Common myeloid progenitor, CD34-positive (primary cell): ENCODE results near the gene CDK19.

Experiments
- CTCF ChIA-PET: fragments of 350-600 bp; sonication (Branson Sonifier 250); formaldehyde crosslinking; loops from one replicate; lab custom pipeline; 2021; ENCODE audit warnings: antibody characterized with exemption; lab: Charles Lee
- POLR2A ChIA-PET: fragments of 350-600 bp; sonication (Branson Sonifier 250); formaldehyde crosslinking; loops from one replicate; lab custom pipeline; 2021; ENCODE audit warnings: antibody characterized with exemption; lab: Charles Lee
- DNase-seq, 3 donors: peaks; one replicate each; pipeline versions ENCODE4 v3.0.0 to v3.0.0-alpha.2; 2013
- H3K27ac ChIP-seq, 2 experiments: 1 replicate in 1 of 2; 2 replicates in 1 of 2; pipeline ENCODE4 v1.7.0; 2013; ENCODE audit warnings: inconsistent platforms in 2 of 2, low read length in 2 of 2, mild to moderate bottlenecking in 2 of 2, low read depth in 1 of 2, moderate library complexity in 1 of 2; ENCODE audit not compliant: severe bottlenecking in 2 of 2, insufficient read depth in 1 of 2, poor library complexity in 1 of 2
- H3K27me3 ChIP-seq, 5 experiments: replicated peaks in 2 of 5; 1 replicate in 3 of 5; 2 replicates in 2 of 5; pipeline versions ENCODE4 v1.6.1 to v1.7.0; 2013; ENCODE audit warnings: low read length in 4 of 5, mild to moderate bottlenecking in 2 of 5, moderate library complexity in 2 of 5, inconsistent platforms in 1 of 5; ENCODE audit not compliant: insufficient read depth in 5 of 5, control insufficient read depth in 4 of 5
- H3K36me3 ChIP-seq, 4 experiments: 1 replicate in 2 of 4; 2 replicates in 2 of 4; pipeline versions ENCODE4 v1.6.1 to v1.7.0; 2013; ENCODE audit warnings: low read length in 3 of 4, control low read depth in 1 of 4, mild to moderate bottlenecking in 1 of 4; ENCODE audit not compliant: control insufficient read depth in 4 of 4, insufficient read depth in 4 of 4
- H3K4me1 ChIP-seq, 4 experiments: 1 replicate in 3 of 4; 2 replicates in 1 of 4; pipeline versions ENCODE4 v1.6.1 to v1.7.1; 2013; ENCODE audit warnings: low read length in 3 of 4, mild to moderate bottlenecking in 3 of 4, control low read depth in 1 of 4, inconsistent platforms in 1 of 4, moderate library complexity in 1 of 4; ENCODE audit not compliant: control insufficient read depth in 4 of 4, insufficient read depth in 4 of 4; ENCODE audit errors: control extremely low read depth in 1 of 4
- H3K4me3 ChIP-seq, 7 experiments: 1 replicate in 4 of 7; 2 replicates in 3 of 7; pipeline versions ENCODE4 v1.5.1 to v1.7.0; 2013; ENCODE audit warnings: mild to moderate bottlenecking in 7 of 7, low read length in 6 of 7, moderate library complexity in 6 of 7, inconsistent platforms in 2 of 7, low read depth in 2 of 7, control low read depth in 1 of 7; ENCODE audit not compliant: insufficient read depth in 4 of 7, control insufficient read depth in 1 of 7; ENCODE audit errors: extremely low read depth in 1 of 7
- H3K9me3 ChIP-seq, 5 experiments: 1 replicate in 4 of 5; 2 replicates in 1 of 5; pipeline versions ENCODE4 v1.6.1 to v1.7.1; 2013; ENCODE audit warnings: low read length in 4 of 5, mild to moderate bottlenecking in 2 of 5, inconsistent platforms in 1 of 5, low read depth in 1 of 5, moderate library complexity in 1 of 5; ENCODE audit not compliant: control insufficient read depth in 4 of 5, insufficient read depth in 2 of 5; ENCODE audit errors: control extremely low read depth in 1 of 5
- WGBS: methylation state at CpG from one replicate; pipeline ENCODE4 v1.1.5; 2013; ENCODE audit not compliant: insufficient coverage; 5-methylcytosine and 5-hydroxymethylcytosine counted together

CDK19 gene

GRCh38 chr6:110646419-110646698 is 168.9 kb downstream of the CDK19 start:
- Histone ChIP-seq H3K27ac (no peak overlapping the region), H3K27me3 (no peaks in the 10 kb centered on the region), H3K36me3 (peaks cover 5 to 20% (median 13%) of the 10 kb centered on the region in 4 experiments), H3K9me3 (peaks cover 0 to 10% (median 2%) of the 10 kb centered on the region in 5 experiments), H3K4me1 (no peaks in the 10 kb centered on the region), H3K4me3 (no peak overlapping the region)
- no peak for DNase-seq
- POLR2A ChIA-PET: no interaction called here
- CTCF ChIA-PET: no interaction called here
- 95% methylated on average over 17 of the region's 17 CpGs for WGBS

- Histone ChIP-seq H3K27ac (no peak overlapping the region), H3K4me1 (no peaks in the 10 kb centered on the region), H3K9me3 (peaks cover 0 to 10% (median 2%) of the 10 kb centered on the region in 5 experiments), H3K4me3 (no peak overlapping the region), H3K27me3 (no peaks in the 10 kb centered on the region), H3K36me3 (peaks cover 5 to 20% (median 13%) of the 10 kb centered on the region in 4 experiments)
- DNase-seq: no peak
- 97% methylated on average over 62 of the region's 62 CpGs for WGBS
- ChIA-PET POLR2A (no interaction called here), CTCF (no interaction called here)
Observed at GRCh38 chr6:110645685-110646418, 169.4 kb downstream of the CDK19 start.

GRCh38 chr6:110643175-110643574 is 172.1 kb downstream of the CDK19 start:
- ChIA-PET POLR2A (no interaction called here), CTCF (interaction anchor here (1.6 to 1.7 kb wide), 2 partner anchors 9 to 18 kb away, joined by 4 to 5 read pairs; no protein-coding TSS in a partner anchor)
- Histone ChIP-seq H3K27ac (no peak overlapping the region), H3K27me3 (no peaks in the 10 kb centered on the region), H3K36me3 (peaks cover 12 to 18% (median 15%) of the 10 kb centered on the region in 4 experiments), H3K9me3 (peaks cover 0 to 10% (median 2%) of the 10 kb centered on the region in 5 experiments), H3K4me3 (no peak overlapping the region), H3K4me1 (no peaks in the 10 kb centered on the region)
- 100% methylated on average over 1 of the region's 2 CpGs for WGBS
- no peak for DNase-seq

- no peaks in the 10 kb centered on the region for H3K27me3 ChIP-seq
- H3K36me3 ChIP-seq: peaks cover 12 to 18% (median 15%) of the 10 kb centered on the region in 4 experiments
- no peak overlapping the region for H3K4me3 ChIP-seq
- H3K27ac ChIP-seq: no peak overlapping the region
- peaks cover 0 to 10% (median 2%) of the 10 kb centered on the region in 5 experiments for H3K9me3 ChIP-seq
- H3K4me1 ChIP-seq: no peaks in the 10 kb centered on the region
- DNase-seq: no peak
- ChIA-PET CTCF (interaction anchor here (1.6 to 1.7 kb wide), 2 partner anchors 9 to 18 kb away, joined by 4 to 5 read pairs; no protein-coding TSS in a partner anchor), POLR2A (no interaction called here)
Observed at GRCh38 chr6:110642711-110643110, 172.6 kb downstream of the CDK19 start.

- CTCF ChIA-PET: interaction anchor here (1.3 to 2.2 kb wide), 3 partner anchors 18 to 26 kb away, joined by 3 to 6 read pairs (median 3); no protein-coding TSS in a partner anchor
- no peak for DNase-seq
- Histone ChIP-seq H3K4me3 (no peak overlapping the region), H3K27ac (no peak overlapping the region), H3K27me3 (no peaks in the 10 kb centered on the region), H3K4me1 (peaks cover 0 to 6% (median 0%) of the 10 kb centered on the region in 4 experiments), H3K36me3 (peaks cover 4 to 8% (median 6%) of the 10 kb centered on the region in 4 experiments), H3K9me3 (no peaks in the 10 kb centered on the region)
- POLR2A ChIA-PET: no interaction called here
- WGBS: 100% methylated on average over 1 of the region's 2 CpGs
Observed at GRCh38 chr6:110636781-110637180, 178.5 kb downstream of the CDK19 start.

- ChIA-PET CTCF (no interaction called here), POLR2A (no interaction called here)
- H3K4me3 ChIP-seq: no peak overlapping the region
- WGBS: no CpG with 5 or more reads among the region's 1 CpG
- H3K27ac ChIP-seq: no peak overlapping the region
- H3K9me3 ChIP-seq: no peaks in the 10 kb centered on the region
- peak in 2 of 3 donors; percentile 20 to 36 for DNase-seq
- H3K4me1 ChIP-seq: peaks cover 0 to 6% (median 0%) of the 10 kb centered on the region in 4 experiments
- H3K27me3 ChIP-seq: no peaks in the 10 kb centered on the region
- H3K36me3 ChIP-seq: peaks cover 4 to 11% (median 6%) of the 10 kb centered on the region in 4 experiments
Observed at GRCh38 chr6:110635096-110635495, 180.2 kb downstream of the CDK19 start.

GRCh38 chr6:110633731-110634213 is 181.5 kb downstream of the CDK19 start:
- Histone ChIP-seq H3K4me3 (no peak overlapping the region), H3K4me1 (peaks cover 0 to 6% (median 0%) of the 10 kb centered on the region in 4 experiments), H3K27ac (no peak overlapping the region), H3K27me3 (no peaks in the 10 kb centered on the region), H3K36me3 (peaks cover 0 to 12% (median 6%) of the 10 kb centered on the region in 4 experiments), H3K9me3 (no peaks in the 10 kb centered on the region)
- DNase-seq: no peak
- WGBS: no CpG with 5 or more reads among the region's 2 CpGs
- CTCF ChIA-PET: interaction anchor here (1.1 kb wide), 1 partner anchor 13 kb away, joined by 7 read pairs; no protein-coding TSS in a partner anchor
- POLR2A ChIA-PET: no interaction called here
